ENCODE measurements around the gene RIOX2.

The RIOX2 gene

GRCh38 chr3:97896129-97896528 is 76.1 kb downstream of the RIOX2 start:
- H3K4me3 ChIP-seq (replicated peaks; ENCODE audit: insufficient read depth, low read length) = no peak overlapping the region
- no peak for DNase-seq (ENCODE audit: low read depth in 1 of 2, low spot score in 1 of 2)
- no peaks in the 10 kb centered on the region for H3K27me3 ChIP-seq (ENCODE audit: insufficient read depth, poor library complexity, severe bottlenecking)
- H3K27ac ChIP-seq (replicated peaks) = no peak overlapping the region
- TF ChIP-seq POLR2AphosphoS5 (IDR thresholded peaks at IDR 0.05; ENCODE audit: low read depth) (no peak), SPI1 (IDR thresholded peaks at IDR 0.05; ENCODE audit: borderline replicate concordance, low read depth) (no peak), GABPA (IDR thresholded peaks at IDR 0.05; ENCODE audit: low read depth) (no peak), REST (IDR thresholded peaks at IDR 0.05; ENCODE audit: insufficient replicate concordance, low read depth) (no peak), CTCF (IDR thresholded peaks at IDR 0.05; ENCODE audit: insufficient read depth, low read length) (no peak)

- no peak for TF ChIP-seq GABPA (IDR thresholded peaks at IDR 0.05; ENCODE audit: low read depth)
- TF ChIP-seq CTCF (IDR thresholded peaks at IDR 0.05; ENCODE audit: insufficient read depth, low read length) = no peak
- no peak for TF ChIP-seq SPI1 (IDR thresholded peaks at IDR 0.05; ENCODE audit: borderline replicate concordance, low read depth)
- no peak for TF ChIP-seq POLR2AphosphoS5 (IDR thresholded peaks at IDR 0.05; ENCODE audit: low read depth)
- TF ChIP-seq REST (IDR thresholded peaks at IDR 0.05; ENCODE audit: insufficient replicate concordance, low read depth) = no peak
- Histone ChIP-seq H3K27ac (replicated peaks) (no peak overlapping the region), H3K4me3 (replicated peaks; ENCODE audit: insufficient read depth, low read length) (no peak overlapping the region), H3K27me3 (ENCODE audit: insufficient read depth, poor library complexity, severe bottlenecking) (no peaks in the 10 kb centered on the region)
- DNase-seq (ENCODE audit: low read depth in 1 of 2, low spot score in 1 of 2) = no peak
Measured at GRCh38 chr3:97895216-97895615, 77.0 kb downstream of the RIOX2 start.

GRCh38 chr3:97892852-97893251 is 79.4 kb downstream of the RIOX2 start:
- no peak overlapping the region for H3K27ac ChIP-seq (replicated peaks)
- TF ChIP-seq REST (IDR thresholded peaks at IDR 0.05; ENCODE audit: insufficient replicate concordance, low read depth) (no peak), POLR2AphosphoS5 (IDR thresholded peaks at IDR 0.05; ENCODE audit: low read depth) (no peak), GABPA (IDR thresholded peaks at IDR 0.05; ENCODE audit: low read depth) (no peak), CTCF (IDR thresholded peaks at IDR 0.05; ENCODE audit: insufficient read depth, low read length) (no peak), SPI1 (IDR thresholded peaks at IDR 0.05; ENCODE audit: borderline replicate concordance, low read depth) (no peak)

More at GRCh38 chr3:97892852-97893251, 79.4 kb downstream of the RIOX2 start:
- Histone ChIP-seq H3K27me3 (ENCODE audit: insufficient read depth, poor library complexity, severe bottlenecking) (no peaks in the 10 kb centered on the region), H3K4me3 (replicated peaks; ENCODE audit: insufficient read depth, low read length) (no peak overlapping the region)
- no peak for DNase-seq (ENCODE audit: low read depth in 1 of 2, low spot score in 1 of 2)
